ENCODE data around the gene RD3L.

GRCh38 chr14:103927566-103927965, 14.8 kb downstream of the RD3L start:
- TF ChIP-seq POLR2A (IDR thresholded peaks at IDR 0.05) (no peak), CTCF (IDR thresholded peaks at IDR 0.05) (no peak)

All from thyroid gland (tissue), 4 donors.